GM13976 (cell line): ENCODE measurements around the gene TTLL5.

ENCODE experiments used
- DNase-seq: peaks from one replicate; pipeline ENCODE4 v3.0.0; 2012; ENCODE audit warnings: low spot score
- CTCF ChIP-seq: IDR thresholded peaks from 2 replicates; pipeline ENCODE4 v1.5.1; 2012; ENCODE audit warnings: borderline replicate concordance, mild to moderate bottlenecking; ENCODE audit not compliant: insufficient read depth; ENCODE audit errors: extremely low read depth, missing control alignments, control extremely low read depth
- in situ Hi-C: fragments of 300-500 bp; cut with MboI; formaldehyde crosslinking; loops from one replicate; pipeline ENCODE4 v1.12.0; 2022; ENCODE audit warnings: low sequenced_read_pairs, mixed read lengths, inconsistent platforms; ENCODE audit not compliant: unreplicated experiment

The TTLL5 gene

GRCh38 chr14:75625034-75625433, 36.0 kb upstream of the TTLL5 start:
- in situ Hi-C loops = no loop called here
- no peak for DNase-seq
- TF ChIP-seq CTCF = no peak

GRCh38 chr14:75626396-75626795, 34.6 kb upstream of the TTLL5 start:
- no peak for TF ChIP-seq CTCF
- DNase-seq = no peak
- in situ Hi-C loops = no loop called here

- no peak for TF ChIP-seq CTCF
- DNase-seq = no peak
- in situ Hi-C loops = no loop called here
These were observed 34.2 kb upstream of the TTLL5 start for GRCh38 chr14:75626863-75627262.

- in situ Hi-C loops = no loop called here
- DNase-seq = no peak
- TF ChIP-seq CTCF = no peak
These were observed 33.6 kb upstream of the TTLL5 start for GRCh38 chr14:75627406-75627805.

- DNase-seq = no peak
- in situ Hi-C loops = no loop called here
- no peak for TF ChIP-seq CTCF
These were observed 32.2 kb upstream of the TTLL5 start for GRCh38 chr14:75628816-75629215.

GRCh38 chr14:75630695-75631452, 30.2 kb upstream of the TTLL5 start:
- no peak for DNase-seq
- in situ Hi-C loops = loop anchor here (10.0 kb wide), 1 partner anchor 46 kb away; no protein-coding TSS in a partner anchor
- TF ChIP-seq CTCF = no peak
